H54 (cell line): ENCODE results near the gene FRYL.
"Not testable (repeated sequence)": the region's sequence is repeated elsewhere in the genome, so short reads cannot be mapped to it uniquely, and the experiment has no call there.

ENCODE experiments used
- DNase-seq: peaks from one replicate; pipeline ENCODE4 v3.0.0; 2011; ENCODE audit warnings: low spot score, mixed read lengths; ENCODE audit not compliant: insufficient read length
- FAIRE-seq: peaks from 3 replicates; lab custom pipeline; 2011; peaks lifted over from hg19 to GRCh38; lab: Jason Lieb, UNC
- POLR2A ChIP-seq: IDR thresholded peaks from 2 replicates; pipeline ENCODE4 v1.6.1; 2011; ENCODE audit warnings: low read depth, mild to moderate bottlenecking, low read length

The FRYL gene

GRCh38 chr4:48481581-48481980 is 298.5 kb downstream of the FRYL start:
- FAIRE-seq, result no peak
- no peak for DNase-seq
- TF ChIP-seq POLR2A, result no peak

GRCh38 chr4:48478273-48478672 is 301.8 kb downstream of the FRYL start:
- DNase-seq (no peak), FAIRE-seq (no peak)
- TF ChIP-seq POLR2A, result no peak

DNA sequence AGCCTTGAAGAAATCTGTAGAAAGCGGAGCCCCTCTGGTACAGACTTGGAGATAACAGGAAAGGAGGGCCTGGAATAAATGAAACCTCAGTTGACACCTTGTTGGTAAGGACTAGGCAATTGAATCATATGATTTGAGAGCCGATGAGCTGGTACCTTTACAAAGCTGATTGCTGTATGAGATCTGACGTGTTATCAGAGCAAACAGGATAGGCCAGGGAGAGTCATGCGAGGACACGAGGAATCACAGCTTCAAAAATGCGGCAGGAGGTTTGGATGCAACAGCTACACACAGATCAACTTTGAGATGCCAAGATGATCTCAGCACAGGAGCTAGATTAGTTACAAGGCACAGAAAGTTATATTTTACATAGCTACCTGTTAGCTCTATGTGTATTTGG is 304.3 kb downstream of the FRYL start:
- FAIRE-seq (no peak), DNase-seq (no peak)
- no peak for TF ChIP-seq POLR2A

- FAIRE-seq, result no peak
- DNase-seq, result no peak
Observed at GRCh38 chr4:48472794-48473193, 307.3 kb downstream of the FRYL start.

DNA sequence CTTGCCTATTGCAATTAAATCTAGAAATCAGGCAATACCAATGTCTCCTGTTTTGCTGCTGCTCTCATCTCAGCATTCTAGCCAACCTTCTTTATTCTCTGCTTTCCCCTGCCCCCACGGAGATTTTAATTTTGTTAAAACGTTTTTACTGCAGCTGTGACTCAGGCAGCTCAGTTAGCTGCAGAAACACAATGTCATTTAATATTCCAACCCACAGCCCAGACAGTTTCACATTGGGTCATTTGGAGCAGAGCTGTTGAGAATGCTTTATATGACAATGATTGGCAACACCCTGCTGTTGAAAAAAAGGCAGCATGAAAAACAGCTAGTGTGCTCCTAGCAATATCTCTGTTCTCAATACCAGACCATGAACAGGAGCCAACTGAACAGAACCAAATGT is 309.5 kb downstream of the FRYL start:
- DNase-seq (no peak), FAIRE-seq (no peak)
- no peak for TF ChIP-seq POLR2A

More at GRCh38 chr4:48472794-48473193, 307.3 kb downstream of the FRYL start:
- TF ChIP-seq POLR2A, result no peak

DNA sequence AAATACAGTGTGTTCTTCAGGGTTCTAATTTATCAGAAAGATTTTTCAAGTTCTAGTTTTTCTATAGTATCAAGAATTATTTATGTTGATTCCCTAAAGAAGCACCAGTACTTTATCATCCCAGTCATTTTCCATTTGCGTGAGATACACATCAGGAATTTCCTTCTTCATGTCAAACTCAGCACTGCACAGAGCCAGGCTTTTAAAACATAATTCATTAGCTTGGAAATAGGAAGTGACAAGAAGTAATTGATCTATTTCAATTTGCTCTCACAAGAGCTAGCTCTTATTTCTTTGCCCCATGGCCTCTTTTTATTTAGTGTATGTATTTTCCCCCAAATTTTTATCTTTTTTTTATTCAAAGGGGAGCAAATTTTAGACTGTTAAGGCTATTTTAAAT is 309.9 kb downstream of the FRYL start:
- FAIRE-seq (no peak), DNase-seq (no peak)
- no peak for TF ChIP-seq POLR2A

DNA sequence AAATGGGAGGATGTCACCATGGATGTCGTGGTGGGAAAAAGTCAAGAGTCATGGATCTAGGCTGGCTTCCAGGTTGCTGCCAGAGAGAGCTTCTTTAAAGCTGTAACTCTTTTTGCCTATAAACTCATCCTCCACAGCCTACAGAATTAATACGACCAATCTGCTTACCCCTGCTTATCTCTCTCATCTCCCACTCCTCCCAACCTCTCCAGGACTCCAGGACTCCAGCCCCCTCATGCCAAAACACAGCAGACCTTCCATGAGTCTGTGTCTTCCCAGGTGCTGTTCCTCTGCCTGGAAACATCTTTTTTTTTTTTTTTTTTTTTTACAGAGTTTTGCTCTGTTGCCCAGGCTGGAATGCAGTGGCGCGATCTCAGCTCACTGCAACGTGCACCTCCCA is 312.2 kb downstream of the FRYL start:
- FAIRE-seq, result no peak
- no peak for DNase-seq
- TF ChIP-seq POLR2A, result no peak

DNA sequence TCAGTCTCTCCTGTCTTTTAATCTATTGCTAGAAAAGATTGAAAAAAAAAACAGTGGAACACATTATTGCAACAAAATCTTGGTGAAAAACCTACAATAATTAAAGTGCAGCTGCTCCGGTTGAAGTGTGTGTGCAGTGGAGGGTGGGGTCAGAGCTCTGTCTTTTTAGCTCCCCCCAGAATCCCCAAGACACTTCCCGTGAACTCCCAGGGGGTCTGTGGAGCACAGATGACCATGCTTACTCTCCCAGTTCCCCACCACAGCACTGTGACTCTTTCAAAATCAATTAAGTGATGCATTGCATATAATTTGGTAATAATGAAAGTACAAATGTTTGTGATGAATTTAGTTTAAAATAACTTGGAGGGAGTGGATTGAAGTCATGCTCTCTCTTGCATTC is 312.6 kb downstream of the FRYL start:
- TF ChIP-seq POLR2A, result no peak
- FAIRE-seq (no peak), DNase-seq (no peak)

DNA sequence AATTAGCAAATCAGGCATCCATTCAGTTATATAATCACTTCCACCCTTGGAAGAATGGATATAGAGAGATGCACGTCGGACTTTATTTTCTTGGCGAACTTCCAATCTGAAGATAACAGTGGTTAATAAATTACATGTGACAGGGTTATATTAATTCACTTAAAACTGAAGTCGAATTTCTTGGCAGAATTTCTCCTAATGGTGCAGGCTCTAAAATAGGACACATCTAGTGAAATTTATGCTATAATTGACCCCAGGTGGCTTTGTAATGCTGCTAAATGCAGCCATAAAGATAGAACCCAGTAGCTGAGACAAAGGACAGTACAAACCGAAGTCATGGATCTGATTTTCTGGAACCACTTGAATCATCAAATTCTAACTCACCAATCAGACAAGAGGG is 317.7 kb downstream of the FRYL start:
- no peak for TF ChIP-seq POLR2A

GRCh38 chr4:48461000-48461399 is 319.1 kb downstream of the FRYL start:
- DNase-seq (no peak), FAIRE-seq (no peak)
- no peak for TF ChIP-seq POLR2A

More for the DNA sequence above, 317.7 kb downstream of the FRYL start:
- FAIRE-seq, result no peak
- no peak for DNase-seq

GRCh38 chr4:48454591-48454990 is 325.5 kb downstream of the FRYL start:
- DNase-seq, result no peak
- no peak for FAIRE-seq
- TF ChIP-seq POLR2A, result no peak

DNA sequence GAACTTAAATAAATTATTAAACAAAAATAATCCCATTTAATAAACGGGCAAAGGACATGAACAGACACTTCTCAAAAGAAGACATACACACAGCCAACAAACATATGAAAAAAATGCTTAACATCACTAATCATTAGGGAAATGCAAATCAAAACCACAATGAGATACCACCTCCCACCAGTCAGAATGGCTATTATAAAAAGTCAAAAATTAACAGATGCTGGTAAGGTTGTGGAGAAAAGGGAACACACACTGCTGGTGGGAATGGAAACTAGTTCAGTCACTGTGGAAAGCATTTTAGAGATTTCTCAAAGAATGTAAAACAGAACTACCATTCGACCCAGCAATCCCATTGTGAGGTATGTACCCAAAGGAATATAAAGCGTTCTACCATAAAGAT is 328.4 kb downstream of the FRYL start:
- DNase-seq, FAIRE-seq: not testable (repeated sequence)

DNA sequence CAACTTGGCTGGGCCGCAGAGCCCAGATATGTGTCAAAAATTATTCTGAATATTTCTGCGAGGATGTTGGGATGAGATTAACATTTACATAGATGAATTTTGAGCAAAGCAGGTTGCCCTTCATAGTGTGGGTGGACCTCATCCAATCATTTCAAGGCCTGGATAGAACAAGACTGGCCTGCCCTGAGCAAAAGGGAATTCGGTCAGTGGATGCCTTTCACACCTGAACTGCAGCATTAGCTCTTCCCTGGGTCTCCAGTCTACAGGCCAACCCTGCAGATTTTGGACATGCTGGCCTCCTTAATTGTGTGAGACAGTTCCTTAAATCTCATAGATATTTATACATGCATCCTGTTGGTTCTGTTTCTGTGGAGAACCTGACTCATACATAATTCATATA is 329.3 kb downstream of the FRYL start:
- no peak for DNase-seq
- no peak for FAIRE-seq
- TF ChIP-seq POLR2A, result no peak

GRCh38 chr4:48449151-48449550 is 330.9 kb downstream of the FRYL start:
- no peak for FAIRE-seq
- TF ChIP-seq POLR2A, result no peak
- no peak for DNase-seq
